Gastrocnemius medialis (tissue), 4 donors: ENCODE data around the gene MKI67. TPM values are rescaled to one million over a fixed set of nuclear protein-coding genes. Genes with fewer than 3 reads are reported as not detected.

Experiments used
- ATAC-seq, 2 donors: fragments of 150-250 bp; one replicate each; pipeline ENCODE4 v1.9.1; 2016
- DNase-seq, 2 donors: peaks; one replicate each; pipeline ENCODE4 v3.0.0-alpha.2; 2019
- H3K27ac ChIP-seq, 4 donors: fragments of 200-600 bp; sonication (generic); 1 replicate in 1 of 4; 2 replicates in 3 of 4; pipeline ENCODE4 v1.5.1; 2016 to 2018; ENCODE audit warnings: mild to moderate bottlenecking in 2 of 4, moderate library complexity in 1 of 4
- H3K27me3 ChIP-seq, 3 donors: fragments of 200-600 bp; sonication (generic) in 2 of 3; 1 replicate in 1 of 3; 2 replicates in 2 of 3; pipeline versions ENCODE4 v1.5.1 to v1.6.0; 2016 to 2019; ENCODE audit warnings: mild to moderate bottlenecking in 1 of 3, moderate library complexity in 1 of 3
- H3K36me3 ChIP-seq, 2 donors: fragments of 200-600 bp; sonication (generic) in 1 of 2; one replicate each; pipeline ENCODE4 v1.5.1; 2017 to 2018
- H3K4me1 ChIP-seq, 2 donors: fragments of 200-600 bp; sonication (generic) in 1 of 2; one replicate each; pipeline ENCODE4 v1.5.1; 2016 to 2017; ENCODE audit warnings: mild to moderate bottlenecking in 2 of 2
- H3K4me3 ChIP-seq, 4 donors: fragments of 200-600 bp; sonication (generic) in 3 of 4; 1 replicate in 1 of 4; 2 replicates in 3 of 4; pipeline ENCODE4 v1.5.1; 2016 to 2019; ENCODE audit warnings: mild to moderate bottlenecking in 2 of 4
- H3K9me3 ChIP-seq, 3 donors: fragments of 200-600 bp; sonication (generic) in 2 of 3; 1 replicate in 1 of 3; 2 replicates in 2 of 3; pipeline ENCODE4 v1.5.1; 2016 to 2019
- CTCF ChIP-seq, 5 experiments: fragments of 450-650 bp in 3 of 5; fragments of 200-600 bp in 2 of 5; sonication (generic) in 2 of 5; IDR thresholded peaks in 4 of 5; conservative IDR thresholded peaks in 1 of 5; 1 replicate in 4 of 5; 2 replicates in 1 of 5; pipeline ENCODE4 v1.5.1; 2016 to 2019; ENCODE audit warnings: antibody characterized with exemption in 5 of 5, mild to moderate bottlenecking in 3 of 5, moderate library complexity in 3 of 5
- POLR2A ChIP-seq, 2 donors: fragments of 450-650 bp; IDR thresholded peaks; one replicate each; pipeline ENCODE4 v1.6.1; 2017; ENCODE audit warnings: antibody characterized with exemption in 2 of 2, mild to moderate bottlenecking in 2 of 2, moderate library complexity in 2 of 2
- in situ Hi-C, 4 donors: fragments of 200-750 bp; cut with MboI; loops; one replicate each; pipeline versions ENCODE4 v1.15.0 to v1.8.0; 2017; ENCODE audit warnings: low sequenced_read_pairs in 4 of 4
- intact Hi-C: fragments of 100-400 bp; cut with DNase I; formaldehyde crosslinking; loops from one replicate; pipeline ENCODE4 v1.15.1; 2023; ENCODE audit warnings: low total_unique reads
- total RNA-seq, 4 donors: library from RNA; depleted of rRNA; stranded (reverse); fragments of >200 nt; gene quantifications; one replicate each; pipeline versions ENCODE4 v1.1.0 to v1.2.3, GENCODE V29; 2016

The MKI67 gene
- total RNA-seq, 4 donors from 2014 or later = 0.25 to 1.4 (median 0.65) TPM; not detected in 1

DNA sequence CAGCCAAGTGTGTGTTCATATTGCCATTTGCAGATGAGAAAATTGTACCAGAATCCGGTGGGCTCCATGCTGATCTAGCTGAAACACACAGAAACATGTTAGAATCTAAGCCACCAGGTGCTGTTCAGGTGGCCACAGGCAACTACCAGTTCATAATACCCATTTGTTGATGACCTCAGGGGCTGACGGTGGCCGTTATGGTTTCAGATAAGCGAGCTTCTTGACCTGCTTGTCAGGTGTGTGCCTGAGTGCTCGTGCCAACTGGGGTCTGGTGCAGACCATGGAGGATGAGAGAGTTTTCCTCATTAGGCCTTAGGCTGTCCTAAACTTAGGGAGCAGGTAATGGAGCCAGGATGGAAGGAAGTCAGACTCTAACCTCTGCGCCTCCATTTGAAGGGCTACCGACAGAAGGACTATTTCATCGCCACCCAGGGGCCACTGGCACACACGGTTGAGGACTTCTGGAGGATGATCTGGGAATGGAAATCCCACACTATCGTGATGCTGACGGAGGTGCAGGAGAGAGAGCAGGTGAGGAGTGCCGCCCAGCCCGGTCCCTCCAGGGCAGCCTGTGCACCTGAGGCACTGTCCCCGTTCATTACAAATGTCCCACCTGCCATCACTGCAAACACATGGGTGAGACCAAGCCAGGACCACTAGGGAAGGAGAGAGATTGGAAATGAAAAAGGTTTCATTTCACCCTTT lies 53.1 kb downstream of the MKI67 start:
- Histone ChIP-seq H3K4me1 (no peaks in the 10 kb centered on the region), H3K9me3 (no peaks in the 10 kb centered on the region), H3K36me3 (no peaks in the 10 kb centered on the region), H3K27ac (no peak overlapping the region), H3K27me3 (no peaks in the 10 kb centered on the region), H3K4me3 (no peak overlapping the region)
- intact Hi-C loops (loop anchor here (5.0 kb wide), 1 partner anchor 41 kb away; no protein-coding TSS in a partner anchor), in situ Hi-C loops (no loop called here)
- TF ChIP-seq POLR2A (IDR thresholded peaks at IDR 0.05) (no peak), CTCF (IDR thresholded peaks at IDR 0.05 in 4 of 5, conservative IDR thresholded peaks at IDR 0.05 in 1 of 5) (no peak)
- no peak for ATAC-seq
- DNase-seq = no peak

DNA sequence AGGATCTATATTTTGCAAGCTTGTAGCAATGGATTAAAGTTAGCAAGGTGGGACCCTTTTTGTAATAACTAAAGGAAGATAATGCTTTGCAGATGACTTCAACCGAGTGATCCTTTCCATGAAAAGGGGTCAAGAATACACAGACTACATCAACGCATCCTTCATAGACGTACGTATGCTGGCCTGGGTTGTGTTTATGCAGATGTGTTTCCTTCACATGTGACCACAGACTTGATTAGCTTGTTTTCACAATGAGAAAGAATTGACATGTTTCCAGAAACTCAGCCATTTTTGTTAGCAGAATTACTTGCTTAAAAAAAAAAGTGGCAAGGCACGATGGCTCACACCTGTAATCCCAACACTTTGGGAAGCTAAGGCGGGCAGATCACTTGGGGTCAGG lies 54.2 kb downstream of the MKI67 start:
- Histone ChIP-seq H3K9me3 (no peaks in the 10 kb centered on the region), H3K36me3 (no peaks in the 10 kb centered on the region), H3K27me3 (no peaks in the 10 kb centered on the region), H3K27ac (no peak overlapping the region), H3K4me1 (no peaks in the 10 kb centered on the region), H3K4me3 (no peak overlapping the region)
- TF ChIP-seq CTCF (IDR thresholded peaks at IDR 0.05 in 4 of 5, conservative IDR thresholded peaks at IDR 0.05 in 1 of 5) = no peak
- no peak for TF ChIP-seq POLR2A (IDR thresholded peaks at IDR 0.05)
- in situ Hi-C loops = no loop called here
- no peak for ATAC-seq
- DNase-seq = no peak
- intact Hi-C loops = loop anchor here (5.0 kb wide), 1 partner anchor 40 kb away; no protein-coding TSS in a partner anchor

GRCh38 chr10:128071417-128071782 lies 54.8 kb downstream of the MKI67 start:
- in situ Hi-C loops (no loop called here), intact Hi-C loops (loop anchor here (5.0 kb wide), 1 partner anchor 39 kb away; no protein-coding TSS in a partner anchor)
- ATAC-seq = no peak
- H3K4me3 ChIP-seq = no peak overlapping the region
- no peak overlapping the region for H3K27ac ChIP-seq
- TF ChIP-seq CTCF (IDR thresholded peaks at IDR 0.05 in 4 of 5, conservative IDR thresholded peaks at IDR 0.05 in 1 of 5) = no peak
- TF ChIP-seq POLR2A (IDR thresholded peaks at IDR 0.05) = no peak
- H3K36me3 ChIP-seq = no peaks in the 10 kb centered on the region
- no peaks in the 10 kb centered on the region for H3K4me1 ChIP-seq
- H3K27me3 ChIP-seq = no peaks in the 10 kb centered on the region
- no peaks in the 10 kb centered on the region for H3K9me3 ChIP-seq
- DNase-seq = no peak

DNA sequence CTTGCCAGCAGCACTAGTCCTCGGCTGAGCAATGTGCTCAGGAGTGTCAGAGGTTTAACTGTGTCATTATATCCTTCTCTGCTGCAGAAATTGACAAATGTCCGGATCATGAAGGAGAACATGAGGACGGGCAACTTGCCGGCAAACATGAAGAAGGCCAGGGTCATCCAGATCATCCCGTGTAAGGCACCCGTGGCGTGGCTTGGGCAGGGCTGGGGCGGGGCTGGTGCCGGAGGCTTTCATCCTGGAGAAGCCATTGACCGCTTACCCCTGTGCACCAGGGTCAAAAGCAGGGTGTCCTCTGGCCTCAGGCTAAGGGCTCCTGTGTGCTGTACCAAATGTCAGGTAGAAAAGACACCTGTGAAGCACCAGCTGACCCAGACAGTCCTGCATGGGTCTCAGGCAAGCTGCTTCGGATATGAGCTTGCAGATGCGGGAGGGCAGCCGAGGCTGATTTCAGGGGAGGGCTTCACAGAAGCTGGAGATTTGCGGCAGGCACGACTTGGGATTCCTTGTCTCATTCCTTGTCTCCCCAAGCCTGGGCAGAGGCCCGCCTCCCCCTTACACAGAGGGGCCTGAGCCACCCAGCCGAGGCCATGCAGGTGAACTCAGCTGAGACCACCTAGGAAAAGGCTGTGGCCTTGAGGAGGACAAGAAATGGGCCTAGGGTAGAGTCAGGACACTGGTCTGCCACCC lies 55.4 kb downstream of the MKI67 start:
- Histone ChIP-seq H3K9me3 (no peaks in the 10 kb centered on the region), H3K27ac (no peak overlapping the region), H3K27me3 (no peaks in the 10 kb centered on the region), H3K36me3 (no peaks in the 10 kb centered on the region), H3K4me1 (no peaks in the 10 kb centered on the region), H3K4me3 (no peak overlapping the region)
- intact Hi-C loops = loop anchor here (5.0 kb wide), 1 partner anchor 39 kb away; no protein-coding TSS in a partner anchor
- DNase-seq (no peak), ATAC-seq (no peak)
- TF ChIP-seq CTCF (IDR thresholded peaks at IDR 0.05 in 4 of 5, conservative IDR thresholded peaks at IDR 0.05 in 1 of 5) = no peak
- no peak for TF ChIP-seq POLR2A (IDR thresholded peaks at IDR 0.05)
- in situ Hi-C loops = no loop called here
